GM23338 (cell line): Measurements from ENCODE around the gene DOK7.

ENCODE experiments used
- CREB1 ChIP-seq: fragments of 250-450 bp; sonication (Bioruptor Pico); IDR thresholded peaks from 2 replicates; pipeline ENCODE4 v1.5.0; 2020; ENCODE audit warnings: low read depth, mild to moderate bottlenecking, moderate library complexity
- CTCF ChIP-seq, 2 experiments: fragments of 200-600 bp in 1 of 2; sonication (generic) in 1 of 2; conservative IDR thresholded peaks; 2 replicates each; pipeline versions ENCODE4 v1.5.1 to v1.6.1; 2016 to 2017; ENCODE audit warnings: antibody characterized with exemption in 2 of 2, low read depth in 2 of 2, mild to moderate bottlenecking in 2 of 2, moderate library complexity in 1 of 2
- ETS1 ChIP-seq: IDR thresholded peaks from 2 replicates; pipeline ENCODE4 v1.6.1; 2016; ENCODE audit warnings: antibody characterized with exemption
- EZH2 ChIP-seq: fragments of 200-600 bp; sonication (generic); IDR thresholded peaks from one replicate; pipeline ENCODE4 v1.8.0; 2017; ENCODE audit warnings: antibody characterized with exemption, mild to moderate bottlenecking, low read depth; ENCODE audit not compliant: unreplicated experiment
- EZH2phosphoT487 ChIP-seq: fragments of 200-600 bp; sonication (generic); IDR thresholded peaks from one replicate; pipeline ENCODE4 v1.8.1; 2018; ENCODE audit warnings: antibody characterized with exemption; ENCODE audit not compliant: unreplicated experiment
- NANOG ChIP-seq: IDR thresholded peaks from 2 replicates; pipeline ENCODE4 v1.6.1; 2016; ENCODE audit warnings: antibody characterized with exemption, borderline replicate concordance
- POLR2AphosphoS5 ChIP-seq: IDR thresholded peaks from 2 replicates; pipeline ENCODE4 v1.6.1; 2016; ENCODE audit warnings: antibody characterized with exemption, low read depth
- REST ChIP-seq: IDR thresholded peaks from one replicate; pipeline ENCODE4 v1.6.1; 2018; ENCODE audit warnings: antibody characterized with exemption; ENCODE audit not compliant: unreplicated experiment
- STAT1 ChIP-seq: IDR thresholded peaks from one replicate; pipeline ENCODE4 v1.6.1; 2016; ENCODE audit warnings: antibody characterized with exemption; ENCODE audit not compliant: unreplicated experiment
- ZNF114 ChIP-seq: fragments of 250-450 bp; sonication (Bioruptor Pico); IDR thresholded peaks from 2 replicates; pipeline ENCODE4 v1.5.0; 2020; ENCODE audit warnings: mild to moderate bottlenecking, moderate library complexity
- ZNF462 ChIP-seq: fragments of 250-450 bp; sonication (Bioruptor Pico); IDR thresholded peaks from 2 replicates; pipeline ENCODE4 v1.5.0; 2020; ENCODE audit warnings: mild to moderate bottlenecking, moderate library complexity

- TF ChIP-seq EZH2phosphoT487 (no peak), ZNF462 (CRISPR knock-in tag) (no peak), CTCF (conservative IDR thresholded peaks at IDR 0.05; ENCODE audit: low read depth in 2 of 2) (no peak), EZH2 (no peak), NANOG (no peak), POLR2AphosphoS5 (no peak), CREB1 (no peak), REST (no peak), STAT1 (no peak), ETS1 (no peak), ZNF114 (CRISPR knock-in tag) (no peak)
Observed at GRCh38 chr4:3444351-3445110, 18.6 kb upstream of the DOK7 start.
